ENCODE measurements around the gene SUGCT.

DNA sequence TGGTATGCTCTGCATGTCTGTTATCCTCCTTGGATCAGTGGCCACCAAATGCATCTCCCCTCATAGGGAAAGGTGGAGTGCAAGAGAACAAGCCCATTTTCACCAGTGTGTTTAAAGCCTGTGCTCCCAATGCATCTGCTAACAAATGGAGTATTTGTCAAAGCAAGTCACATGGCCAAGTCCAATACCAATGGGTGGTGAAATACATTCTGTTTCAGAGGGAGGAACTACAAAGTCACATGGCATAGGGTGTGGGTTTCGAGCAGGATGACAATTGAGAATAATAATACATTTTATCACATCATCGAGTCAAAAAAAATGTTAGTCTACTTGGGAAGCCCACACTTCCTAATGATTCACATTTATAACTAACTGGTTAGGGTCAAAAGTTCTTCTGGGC lies 62.7 kb downstream of the SUGCT start:
- TF ChIP-seq SRF (CRISPR knock-in tag; IDR thresholded peaks at IDR 0.05) (no peak), USF1 (CRISPR knock-in tag; IDR thresholded peaks at IDR 0.05) (no peak), SP2 (IDR thresholded peaks at IDR 0.05; ENCODE audit: extremely low read depth, low read depth, low read length, poor library complexity, severe bottlenecking) (no peak), CHD2 (IDR thresholded peaks at IDR 0.05; ENCODE audit: low read depth, low read length) (no peak)

All from K562 (cell line).